ENCODE measurements around the gene DZIP1L.
"Not testable (repeated sequence)": the region's sequence is repeated elsewhere in the genome, so short reads cannot be mapped to it uniquely, and the experiment has no call there.

The DZIP1L gene, protein sequence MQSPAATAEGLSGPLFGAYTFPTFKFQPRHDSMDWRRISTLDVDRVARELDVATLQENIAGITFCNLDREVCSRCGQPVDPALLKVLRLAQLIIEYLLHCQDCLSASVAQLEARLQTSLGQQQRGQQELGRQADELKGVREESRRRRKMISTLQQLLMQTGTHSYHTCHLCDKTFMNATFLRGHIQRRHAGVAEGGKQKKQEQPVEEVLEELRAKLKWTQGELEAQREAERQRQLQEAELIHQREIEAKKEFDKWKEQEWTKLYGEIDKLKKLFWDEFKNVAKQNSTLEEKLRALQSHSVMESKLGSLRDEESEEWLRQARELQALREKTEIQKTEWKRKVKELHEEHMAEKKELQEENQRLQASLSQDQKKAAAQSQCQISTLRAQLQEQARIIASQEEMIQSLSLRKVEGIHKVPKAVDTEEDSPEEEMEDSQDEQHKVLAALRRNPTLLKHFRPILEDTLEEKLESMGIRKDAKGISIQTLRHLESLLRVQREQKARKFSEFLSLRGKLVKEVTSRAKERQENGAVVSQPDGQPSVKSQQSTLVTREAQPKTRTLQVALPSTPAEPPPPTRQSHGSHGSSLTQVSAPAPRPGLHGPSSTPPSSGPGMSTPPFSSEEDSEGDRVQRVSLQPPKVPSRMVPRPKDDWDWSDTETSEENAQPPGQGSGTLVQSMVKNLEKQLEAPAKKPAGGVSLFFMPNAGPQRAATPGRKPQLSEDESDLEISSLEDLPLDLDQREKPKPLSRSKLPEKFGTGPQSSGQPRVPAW

DNA sequence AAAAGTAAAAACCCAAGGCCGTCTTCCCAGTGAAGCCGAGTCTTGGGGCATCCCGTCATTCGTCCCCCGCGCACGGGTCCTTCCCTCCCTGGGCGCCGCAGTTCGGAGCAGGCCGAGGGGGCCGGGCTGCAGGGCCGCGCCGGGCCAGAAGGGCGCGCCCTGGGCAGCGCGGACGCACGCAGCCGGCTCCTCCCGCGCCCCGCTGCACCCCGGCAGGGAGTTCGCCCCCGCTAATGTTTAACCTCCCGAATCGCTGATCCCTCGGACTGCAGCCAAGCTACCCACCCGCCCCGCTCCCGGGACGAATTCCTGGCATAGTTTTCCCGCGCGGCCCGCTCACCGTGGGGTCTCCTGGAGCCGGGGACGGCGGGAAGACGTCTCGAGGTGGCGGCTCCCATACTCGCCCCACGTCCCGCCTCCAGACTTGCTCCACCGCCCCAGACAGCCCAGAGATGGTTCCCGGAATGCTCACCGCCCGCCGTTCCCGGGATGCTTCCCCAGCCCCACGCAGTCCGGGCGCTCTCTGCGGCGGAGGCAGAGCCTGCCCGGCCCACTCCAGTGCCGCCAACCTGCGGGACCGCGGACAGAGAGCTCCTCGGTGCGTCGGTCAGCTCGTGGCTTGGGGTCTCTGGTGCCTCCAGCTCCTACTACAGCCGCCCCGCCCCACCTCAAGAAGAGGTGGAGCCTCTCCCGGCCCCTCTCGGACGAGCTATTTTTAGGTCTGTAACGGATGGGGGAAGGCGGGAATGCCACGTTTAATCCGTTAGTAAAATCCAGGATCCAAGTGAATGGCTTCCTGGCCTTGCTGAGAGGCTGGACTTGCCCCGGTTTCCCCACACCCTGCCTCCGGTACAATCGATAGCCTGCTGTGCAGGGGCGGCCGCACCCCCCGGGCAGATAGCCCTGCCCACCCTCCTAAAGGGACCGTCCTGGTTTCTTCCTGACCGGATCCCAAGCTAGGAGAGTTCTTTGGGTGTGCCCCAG is at the start of gene DZIP1L:
Gene DZIP1L (minus strand): TSS at position 621 of the 984 bp plus-strand sequence. CDS start 11,637 bp downstream, outside the sequence.
- DNase-seq (ENCODE audit: extremely low spot score, insufficient read length, low read depth) (peak; percentile 40), FAIRE-seq (no peak)

DNA sequence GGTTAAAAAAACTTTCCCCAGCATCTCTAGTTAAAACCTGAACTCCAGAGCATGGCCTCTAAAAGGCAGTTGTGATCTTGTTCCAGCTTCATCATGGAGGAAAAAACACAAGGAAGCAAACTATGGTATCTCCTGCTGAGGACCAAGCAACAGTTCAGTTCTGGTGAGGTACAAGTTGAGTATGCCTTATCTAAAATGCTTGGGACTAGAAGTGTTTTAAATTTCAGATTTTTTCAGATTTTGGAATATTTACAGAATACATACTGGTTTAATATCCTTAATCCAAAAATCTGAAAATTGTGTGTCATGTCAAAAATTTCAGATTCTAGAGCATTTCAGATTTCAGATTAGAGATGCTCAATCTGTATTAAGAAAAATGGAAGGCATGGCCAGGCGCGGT is 49.7 kb upstream of the DZIP1L start:
- no peak for DNase-seq (ENCODE audit: extremely low spot score, insufficient read length, low read depth)
- FAIRE-seq, result no peak

DNA sequence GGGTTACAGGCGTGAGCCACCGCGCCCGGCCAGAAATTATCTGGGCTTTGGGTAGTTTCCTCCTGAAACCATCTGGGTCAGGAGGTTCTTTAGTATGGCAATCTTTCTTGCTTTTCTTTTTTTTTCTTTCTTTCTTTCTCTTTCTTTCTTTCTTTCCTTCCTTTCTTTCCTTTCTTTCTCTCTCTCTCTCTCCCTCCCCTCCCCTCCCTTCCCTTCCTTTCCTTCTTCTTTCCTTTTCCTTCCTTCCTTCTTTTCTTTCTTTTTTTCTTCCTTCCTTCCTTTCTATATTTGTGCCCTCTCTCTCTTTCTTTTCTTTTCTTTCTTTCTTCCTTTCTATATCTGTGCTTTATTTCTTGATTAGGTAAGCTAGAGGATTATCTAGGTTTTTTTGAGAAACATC is 42.3 kb upstream of the DZIP1L start:
- DNase-seq (ENCODE audit: extremely low spot score, insufficient read length, low read depth) (no peak), FAIRE-seq (no peak)

DNA sequence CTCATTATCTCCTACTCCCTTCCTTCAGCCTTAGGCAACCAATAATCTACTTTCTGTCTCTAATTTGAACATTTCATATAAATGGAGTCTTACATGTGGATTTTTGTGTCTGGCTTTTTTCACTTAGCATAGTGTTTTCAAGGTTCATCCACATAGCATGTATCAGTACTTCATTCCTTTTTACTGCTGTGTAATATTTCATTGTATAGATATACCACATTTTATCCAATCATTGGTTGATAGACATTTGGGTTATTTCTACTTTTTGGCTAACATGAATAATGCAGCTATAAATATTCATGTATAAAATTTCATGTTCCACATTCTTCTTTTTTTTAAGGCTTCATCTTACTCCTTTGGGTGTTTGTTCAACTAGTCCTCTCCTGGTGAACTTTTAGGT is 39.1 kb upstream of the DZIP1L start:
- FAIRE-seq, result no peak
- no peak for DNase-seq (ENCODE audit: extremely low spot score, insufficient read length, low read depth)

DNA sequence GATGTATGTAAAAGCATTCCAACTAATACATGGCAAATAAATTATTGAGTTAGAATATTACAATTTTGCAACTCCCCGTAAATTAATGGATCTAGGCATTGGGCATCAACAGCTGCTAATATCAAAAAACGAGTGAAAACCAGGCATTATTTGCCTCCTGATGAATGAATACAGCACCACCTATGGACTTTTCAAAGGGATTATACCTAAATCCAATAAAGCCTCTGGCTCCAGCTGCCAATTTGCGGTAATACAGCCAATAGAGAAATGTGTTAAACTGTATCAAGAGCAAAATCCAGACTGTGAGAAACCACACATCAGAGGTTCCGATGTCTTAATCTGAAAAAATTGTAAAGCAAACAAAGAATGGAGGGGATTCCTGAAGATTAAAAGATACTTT is 33.1 kb upstream of the DZIP1L start:
- no peak for FAIRE-seq
- DNase-seq (ENCODE audit: extremely low spot score, insufficient read length, low read depth), result no peak

DNA sequence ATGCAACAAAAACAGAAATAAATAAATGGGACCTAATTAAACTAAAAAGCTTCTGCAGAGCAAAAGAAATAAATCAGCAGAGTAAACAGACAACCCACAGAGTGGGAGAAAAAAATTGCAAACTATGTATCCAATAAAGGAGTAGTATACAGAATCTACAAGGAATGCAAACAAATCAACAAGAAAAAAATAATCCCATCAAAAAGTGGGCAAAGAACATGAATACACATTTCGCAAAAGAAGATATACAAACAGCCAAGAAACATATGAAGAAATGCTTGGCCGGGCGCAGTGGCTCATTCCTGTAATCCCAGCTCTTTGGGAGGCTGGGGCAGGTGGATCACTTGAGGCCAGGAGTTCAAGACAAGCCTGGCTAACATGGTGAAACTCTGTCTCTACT is 26.8 kb upstream of the DZIP1L start:
- not testable (repeated sequence) for FAIRE-seq; DNase-seq (ENCODE audit: extremely low spot score, insufficient read length, low read depth)

DNA sequence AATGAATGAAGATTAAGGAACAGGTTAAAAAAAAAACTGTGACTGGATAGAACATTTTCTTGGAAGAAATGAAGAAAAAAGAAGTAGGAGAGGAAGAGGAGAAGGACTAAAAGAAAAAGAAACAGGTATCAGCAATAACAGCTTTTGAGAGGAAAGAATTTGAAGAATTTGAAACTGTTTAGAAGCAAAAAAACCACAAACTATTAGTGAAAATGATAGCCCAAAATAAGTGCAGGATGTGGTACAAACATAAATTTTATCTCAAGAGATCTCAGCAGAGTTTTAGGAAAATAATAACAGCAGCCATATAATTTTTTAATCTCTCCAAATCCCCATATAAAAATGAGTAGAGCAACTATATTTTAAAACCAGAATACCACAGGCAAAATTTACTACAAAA is 25.5 kb upstream of the DZIP1L start:
- FAIRE-seq (no peak), DNase-seq (ENCODE audit: extremely low spot score, insufficient read length, low read depth) (no peak)

DNA sequence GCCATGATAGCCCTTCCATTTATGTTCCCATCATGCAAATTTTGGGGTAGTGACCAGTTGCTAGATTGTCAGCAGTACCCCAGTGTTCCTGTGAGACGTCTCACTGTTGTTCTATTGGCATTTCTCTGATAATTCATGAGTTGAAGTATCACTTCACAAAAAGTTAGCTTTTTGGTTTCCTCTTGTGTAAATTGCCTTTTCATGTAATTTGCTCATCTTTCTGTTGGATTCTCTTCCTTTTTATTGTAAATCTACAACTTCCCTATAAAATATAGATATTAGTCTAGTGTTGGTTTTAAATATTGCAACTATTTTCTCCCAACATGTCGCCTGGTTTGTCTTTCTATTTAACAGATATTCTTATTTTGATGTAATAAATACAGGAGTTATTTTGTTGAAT is 24.3 kb upstream of the DZIP1L start:
- DNase-seq (ENCODE audit: extremely low spot score, insufficient read length, low read depth), result no peak
- no peak for FAIRE-seq

DNA sequence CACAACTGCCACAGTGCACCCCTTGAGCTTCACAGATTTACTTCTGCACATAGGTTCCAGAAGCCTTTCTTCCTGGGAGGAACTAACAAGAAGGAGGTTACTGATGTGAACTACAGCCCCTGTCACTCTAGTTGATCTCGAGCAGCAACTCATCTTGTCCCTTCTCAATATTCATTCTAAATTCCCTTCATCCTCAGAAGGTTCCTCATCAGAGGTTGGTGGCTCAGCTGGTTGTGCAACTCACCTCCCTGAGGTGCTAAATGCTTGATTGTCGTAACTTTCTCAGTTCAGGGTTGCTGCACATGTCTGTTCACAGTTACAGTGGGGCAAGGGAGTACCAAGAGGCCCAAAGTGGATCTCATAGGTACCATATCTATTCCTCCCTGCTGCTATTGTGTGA is 22.5 kb upstream of the DZIP1L start:
- FAIRE-seq (no peak), DNase-seq (ENCODE audit: extremely low spot score, insufficient read length, low read depth) (no peak)

DNA sequence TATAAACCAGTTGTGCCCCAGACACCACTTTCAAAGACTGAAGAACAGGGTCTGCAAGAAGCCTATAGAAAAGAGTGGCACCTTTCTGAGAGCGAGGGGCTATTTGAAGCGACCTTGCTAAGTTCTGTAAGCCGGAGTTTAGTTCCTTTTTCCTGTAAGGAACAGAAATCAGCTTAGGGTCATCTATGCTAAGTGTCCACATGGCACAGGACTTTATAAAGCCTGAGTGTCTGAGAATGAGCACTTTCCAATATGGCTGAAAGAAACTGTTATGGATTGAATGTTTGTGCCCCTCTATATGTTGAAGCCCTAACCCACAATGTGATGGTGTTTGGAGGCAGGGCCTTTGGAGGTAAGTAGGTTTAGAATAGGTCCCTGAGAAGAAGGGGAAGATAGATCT is 20.8 kb upstream of the DZIP1L start:
- no peak for DNase-seq (ENCODE audit: extremely low spot score, insufficient read length, low read depth)
- FAIRE-seq, result no peak

DNA sequence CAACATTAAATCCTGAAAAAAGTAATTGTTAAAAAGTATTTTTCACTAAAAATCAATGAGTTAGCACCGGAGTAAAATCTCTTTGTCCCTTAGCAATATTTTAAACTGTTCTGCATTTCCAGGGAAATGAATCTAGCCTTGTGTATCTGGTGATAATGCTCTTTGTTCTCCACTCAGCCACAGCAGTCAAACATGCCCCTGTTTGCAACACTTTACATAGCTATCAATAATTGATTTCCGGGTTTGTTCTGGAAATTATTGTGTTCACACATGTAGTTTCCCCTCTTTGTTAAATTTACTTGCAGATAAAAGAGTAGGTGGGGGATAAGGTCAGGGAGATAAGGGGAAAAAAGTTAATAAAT is 20.4 kb upstream of the DZIP1L start:
- no peak for FAIRE-seq
- DNase-seq (ENCODE audit: extremely low spot score, insufficient read length, low read depth), result no peak

DNA sequence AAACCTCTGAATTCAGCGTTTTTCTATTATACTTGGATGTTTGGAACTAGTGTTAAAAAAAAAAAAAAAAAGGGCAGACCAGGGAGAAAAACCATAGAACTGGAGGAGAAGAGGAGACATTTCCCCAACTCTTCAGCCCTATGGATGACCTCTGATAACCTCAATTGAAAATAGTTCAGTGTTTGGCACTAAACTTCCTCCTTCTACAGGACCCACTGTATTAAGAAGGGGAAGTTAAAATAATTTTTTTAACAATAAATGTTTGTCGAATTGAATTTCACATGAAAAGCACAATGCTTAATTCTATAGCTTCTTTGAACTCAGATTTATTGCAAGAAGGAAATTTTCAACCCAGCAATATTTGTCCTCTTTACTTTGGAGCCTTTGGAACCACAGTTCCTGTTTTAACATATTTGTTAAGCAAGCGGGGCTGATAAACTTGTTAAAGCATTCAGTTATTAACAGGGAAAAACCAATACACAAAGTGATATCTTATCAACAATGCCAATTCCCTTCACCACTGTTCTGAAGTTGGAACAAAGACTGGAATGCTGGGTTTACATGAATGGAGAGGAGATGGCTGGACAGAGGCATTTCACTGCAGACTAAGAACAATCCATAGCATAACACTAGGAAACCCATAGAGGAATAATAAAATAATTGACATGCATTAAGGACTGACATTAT is 19.9 kb upstream of the DZIP1L start:
- FAIRE-seq, result no peak
- DNase-seq (ENCODE audit: extremely low spot score, insufficient read length, low read depth), result no peak

DNA sequence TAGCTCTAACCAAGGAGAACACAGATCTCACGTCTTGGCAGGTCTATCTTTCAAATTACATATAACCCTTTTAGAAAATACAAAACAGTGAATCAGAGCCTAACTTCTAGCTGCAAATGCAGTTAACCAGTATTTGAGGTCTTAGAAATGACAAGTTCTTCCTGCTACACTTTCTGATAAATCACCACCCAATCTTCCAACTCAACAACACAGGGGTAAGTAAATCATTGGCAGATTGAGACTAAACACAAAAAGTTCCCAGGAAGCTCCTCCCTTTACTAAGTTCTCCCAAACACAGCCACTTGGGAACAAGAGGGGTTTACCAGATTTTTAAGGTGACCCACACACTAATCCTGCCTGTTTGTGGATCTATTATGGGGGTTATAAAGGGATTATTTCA is 16.8 kb upstream of the DZIP1L start, which contains the start of gene A4GNT:
Gene A4GNT (minus strand): TSS at position 152 of the 400 bp plus-strand sequence. CDS start 1,134 bp downstream, outside the sequence.
- DNase-seq (ENCODE audit: extremely low spot score, insufficient read length, low read depth) (no peak), FAIRE-seq (no peak)

DNA sequence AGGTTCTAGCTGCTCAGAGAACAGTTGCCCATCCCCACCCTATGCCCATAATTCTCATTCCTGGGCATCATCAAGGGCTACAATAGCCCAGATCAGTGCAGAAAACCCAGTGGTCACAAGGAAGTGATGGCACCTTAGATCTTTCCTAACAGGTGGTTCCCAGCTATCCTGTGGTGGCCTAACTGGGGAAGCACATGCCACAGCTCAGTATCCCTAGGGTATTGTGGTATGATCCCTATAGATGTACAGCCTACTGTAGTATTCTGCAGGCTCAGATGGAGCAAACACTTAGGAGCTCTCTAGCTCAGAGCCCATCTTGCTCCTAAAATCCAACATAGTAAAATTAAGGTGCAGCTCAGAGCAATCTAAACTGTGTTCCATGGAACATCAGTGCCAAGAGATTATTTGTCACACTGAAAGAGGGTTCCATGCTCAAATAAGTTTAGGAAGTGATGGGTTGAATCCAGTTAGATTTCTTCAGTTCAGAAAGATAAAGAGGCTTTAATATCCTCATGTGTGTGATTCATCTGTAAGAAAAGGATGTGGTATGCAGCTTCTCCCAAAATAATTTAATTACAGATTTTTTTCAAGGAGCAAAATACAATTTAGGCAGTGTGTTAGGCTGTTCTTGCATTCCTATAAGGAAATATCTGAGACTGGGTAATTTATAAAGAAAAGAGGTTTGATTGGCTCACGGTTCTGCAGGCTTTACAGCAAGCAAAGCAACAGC is 12.4 kb upstream of the DZIP1L start:
- FAIRE-seq (no peak), DNase-seq (ENCODE audit: extremely low spot score, insufficient read length, low read depth) (no peak)

DNA sequence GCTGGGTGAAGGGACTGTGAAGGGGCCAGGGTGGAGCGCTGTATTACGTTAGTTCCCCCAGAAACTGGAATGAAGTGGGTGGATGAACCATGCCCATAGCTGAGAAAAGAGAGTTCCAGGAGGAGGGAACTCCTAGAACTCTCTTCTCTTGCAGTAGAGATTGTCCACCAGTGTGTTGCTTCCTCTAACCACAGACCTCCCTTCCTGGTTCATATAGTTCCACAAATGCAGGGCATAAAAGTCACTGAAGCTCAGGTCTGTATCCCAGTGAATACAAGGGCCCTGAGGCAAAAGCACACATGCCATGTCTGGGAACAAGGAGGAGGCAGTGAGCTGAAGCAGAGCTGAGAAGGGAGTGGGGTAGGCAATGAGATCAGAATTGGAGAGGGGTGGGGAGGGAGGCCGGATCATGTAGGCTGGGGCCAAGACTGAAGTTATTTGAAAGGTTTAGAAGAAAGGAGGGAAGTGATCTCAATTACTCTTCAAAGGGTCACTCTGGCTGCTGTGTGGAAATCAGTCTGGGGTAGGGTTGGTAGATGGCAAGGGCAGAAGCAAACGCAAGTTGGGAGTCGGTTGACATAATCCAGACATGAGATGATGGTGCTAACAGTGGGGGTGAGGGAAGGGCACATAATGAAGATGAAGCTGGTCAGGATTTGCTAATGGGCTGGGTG is 10.3 kb upstream of the DZIP1L start:
- DNase-seq (ENCODE audit: extremely low spot score, insufficient read length, low read depth), result no peak

DNA sequence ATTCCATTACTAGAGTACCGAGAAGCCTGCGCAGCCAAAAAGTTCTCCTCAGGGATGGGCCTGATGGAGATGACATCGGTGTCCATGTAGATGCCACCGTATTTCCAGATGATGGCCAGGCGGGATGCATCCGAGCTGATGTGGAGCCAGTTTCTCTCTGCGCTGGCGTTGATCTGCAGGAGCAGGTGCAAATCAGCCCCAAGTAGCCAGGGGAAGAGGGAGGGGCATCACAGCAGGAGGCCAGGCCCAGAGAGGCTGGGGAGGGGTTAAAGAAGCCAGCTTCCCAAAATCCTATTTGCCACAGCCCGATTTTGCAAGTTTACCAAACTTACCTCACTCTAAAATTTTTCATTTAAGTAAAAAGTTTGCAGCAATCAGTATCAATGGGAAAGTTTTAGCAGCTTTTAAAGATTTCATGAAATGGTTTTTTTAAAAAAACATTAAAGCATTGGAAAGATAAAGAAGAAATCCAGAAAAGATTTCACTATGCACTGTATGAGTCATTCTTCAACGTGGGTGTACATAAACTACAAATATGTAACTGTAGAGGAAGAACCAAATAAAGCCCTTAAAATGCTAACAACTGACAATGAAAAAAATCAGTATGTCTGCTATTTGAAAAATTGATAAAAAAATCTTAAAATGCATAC is 9.4 kb upstream of the DZIP1L start:
- no peak for FAIRE-seq
- DNase-seq (ENCODE audit: extremely low spot score, insufficient read length, low read depth), result no peak

More for the DNA sequence above, 10.3 kb upstream of the DZIP1L start:
- FAIRE-seq, result no peak

DNA sequence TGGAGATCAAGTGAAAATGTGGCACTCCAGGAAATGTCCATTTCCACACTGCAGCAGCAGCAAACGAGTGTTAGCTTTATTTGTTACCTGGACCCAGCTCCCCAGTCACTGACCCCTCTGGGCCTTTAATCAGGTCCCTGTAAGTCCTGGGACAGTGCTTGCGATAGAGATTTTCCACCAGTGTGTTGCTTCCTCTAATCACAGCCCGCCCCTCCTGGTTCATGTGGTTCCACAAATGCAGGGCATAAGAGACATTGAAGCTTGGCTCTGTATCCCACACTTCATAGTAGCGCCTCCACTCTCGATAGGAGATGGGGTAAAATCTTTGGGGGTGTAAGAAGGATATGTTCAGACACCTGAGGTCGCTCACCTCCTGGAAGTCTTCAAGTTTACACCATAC is 8.8 kb upstream of the DZIP1L start:
- DNase-seq (ENCODE audit: extremely low spot score, insufficient read length, low read depth), result no peak
- no peak for FAIRE-seq

DNA sequence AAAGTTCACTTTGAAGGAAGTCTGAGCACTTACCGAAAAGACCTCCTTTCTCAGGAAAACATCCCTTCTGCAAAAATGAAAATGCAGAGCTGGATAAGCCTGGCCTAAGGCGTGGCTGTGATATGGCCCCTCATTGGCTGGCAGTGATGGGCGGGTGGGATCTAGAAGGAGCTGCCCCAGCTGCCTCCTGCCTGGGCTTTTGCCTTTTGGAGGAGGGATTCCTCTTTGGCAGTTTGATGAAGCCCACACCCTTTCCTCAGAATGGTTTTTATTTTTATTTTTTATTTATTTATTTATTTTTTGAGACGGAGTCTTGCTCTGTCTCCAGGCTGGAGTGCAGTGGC is 4.0 kb upstream of the DZIP1L start:
- no peak for FAIRE-seq
- DNase-seq (ENCODE audit: extremely low spot score, insufficient read length, low read depth), result no peak
